HepG2 (cell line): Measurements from ENCODE around the gene C17orf58. TPM values are rescaled to one million over a fixed set of nuclear protein-coding genes. Genes with fewer than 3 reads are reported as not detected.
A peak's percentile ranks its signal among the peaks of the same experiment; 100 is the strongest.

Source experiments
- AFF4 ChIP-seq: sonication (generic); formaldehyde crosslinking; IDR thresholded peaks from 2 replicates; pipeline ENCODE4 v1.4.0; 2020; ENCODE audit warnings: missing genetic modification reagents
- AGO1 ChIP-seq: fragments of 200-400 bp; formaldehyde crosslinking; IDR thresholded peaks from 2 replicates; pipeline ENCODE4 v1.6.1; 2017; ENCODE audit warnings: mild to moderate bottlenecking, low read depth, low read length, moderate library complexity; ENCODE audit not compliant: poor library complexity, severe bottlenecking
- CENPT ChIP-seq: sonication (generic); formaldehyde crosslinking; IDR thresholded peaks from 2 replicates; pipeline ENCODE4 v1.8.0; 2022; ENCODE audit warnings: low read depth, mild to moderate bottlenecking, moderate library complexity, missing genetic modification reagents
- ESRRA ChIP-seq: sonication (generic); formaldehyde crosslinking; IDR thresholded peaks from 2 replicates; pipeline ENCODE4 v1.5.1; 2020; ENCODE audit warnings: mild to moderate bottlenecking, low read depth, missing genetic modification reagents
- EZH2 ChIP-seq: conservative IDR thresholded peaks from 2 replicates; pipeline ENCODE4 v1.6.1; 2012; ENCODE audit warnings: mild to moderate bottlenecking, low read depth, low read length, moderate library complexity
- FLYWCH1 ChIP-seq: sonication (generic); formaldehyde crosslinking; IDR thresholded peaks from 2 replicates; pipeline ENCODE4 v1.8.1; 2023; ENCODE audit warnings: mild to moderate bottlenecking, missing genetic modification reagents
- JUND ChIP-seq: sonication (generic); formaldehyde crosslinking; IDR thresholded peaks from 2 replicates; pipeline ENCODE4 v1.8.0; 2022; ENCODE audit warnings: mild to moderate bottlenecking, missing genetic modification reagents
- MTA3 ChIP-seq: sonication (generic); formaldehyde crosslinking; IDR thresholded peaks from 2 replicates; pipeline ENCODE4 v1.4.0; 2020; ENCODE audit warnings: missing genetic modification reagents
- PAX8 ChIP-seq: sonication (generic); formaldehyde crosslinking; IDR thresholded peaks from 2 replicates; pipeline ENCODE4 v1.8.0; 2022; ENCODE audit warnings: mild to moderate bottlenecking, missing genetic modification reagents, borderline replicate concordance
- REL ChIP-seq: sonication (generic); formaldehyde crosslinking; conservative IDR thresholded peaks from 2 replicates; pipeline ENCODE4 v1.8.0; 2022; ENCODE audit warnings: mild to moderate bottlenecking, missing genetic modification reagents, moderate library complexity
- RELA ChIP-seq: sonication (generic); formaldehyde crosslinking; IDR thresholded peaks from 2 replicates; pipeline ENCODE4 v1.4.0; 2020; ENCODE audit warnings: missing genetic modification reagents
- RFXAP ChIP-seq: sonication (generic); formaldehyde crosslinking; IDR thresholded peaks from 2 replicates; pipeline ENCODE4 v1.4.0; 2020; ENCODE audit warnings: missing genetic modification reagents, borderline replicate concordance
- SALL2 ChIP-seq: sonication (generic); formaldehyde crosslinking; IDR thresholded peaks from 2 replicates; pipeline ENCODE4 v1.8.1; 2023; ENCODE audit warnings: mild to moderate bottlenecking, missing genetic modification reagents, inconsistent platforms
- SRY ChIP-seq: sonication (generic); formaldehyde crosslinking; IDR thresholded peaks from 2 replicates; pipeline ENCODE4 v1.8.0; 2022; ENCODE audit warnings: mild to moderate bottlenecking, missing genetic modification reagents
- THAP8 ChIP-seq: sonication (generic); formaldehyde crosslinking; IDR thresholded peaks from 2 replicates; pipeline ENCODE4 v1.5.1; 2020; ENCODE audit warnings: missing genetic modification reagents, mild to moderate bottlenecking, borderline replicate concordance
- ZBTB1 ChIP-seq: sonication (generic); formaldehyde crosslinking; IDR thresholded peaks from 2 replicates; pipeline ENCODE4 v1.4.0; 2020; ENCODE audit warnings: missing genetic modification reagents, borderline replicate concordance
- ZKSCAN5 ChIP-seq: sonication (generic); formaldehyde crosslinking; IDR thresholded peaks from 2 replicates; pipeline ENCODE4 v1.5.1; 2020; ENCODE audit warnings: mild to moderate bottlenecking, missing genetic modification reagents
- ZNF205 ChIP-seq: IDR thresholded peaks from 2 replicates; pipeline ENCODE4 v1.6.1; 2018; ENCODE audit warnings: missing biosample characterization, missing genetic modification reagents
- ZNF274 ChIP-seq: sonication (generic); formaldehyde crosslinking; IDR thresholded peaks from 2 replicates; pipeline ENCODE4 v1.5.1; 2020; ENCODE audit warnings: mild to moderate bottlenecking, missing genetic modification reagents
- ZNF275 ChIP-seq: sonication (generic); formaldehyde crosslinking; IDR thresholded peaks from 2 replicates; pipeline ENCODE4 v1.8.0; 2022; ENCODE audit warnings: missing genetic modification reagents, mild to moderate bottlenecking, inconsistent platforms, borderline replicate concordance
- ZNF460 ChIP-seq: sonication (generic); formaldehyde crosslinking; IDR thresholded peaks from 2 replicates; pipeline ENCODE4 v1.5.1; 2020; ENCODE audit warnings: missing genetic modification reagents, mild to moderate bottlenecking, borderline replicate concordance
- ZNF564 ChIP-seq: sonication (generic); formaldehyde crosslinking; IDR thresholded peaks from 2 replicates; pipeline ENCODE4 v1.8.1; 2023; ENCODE audit warnings: mild to moderate bottlenecking, missing genetic modification reagents
- ZNF605 ChIP-seq: sonication (generic); formaldehyde crosslinking; IDR thresholded peaks from 2 replicates; pipeline ENCODE4 v1.8.0; 2022; ENCODE audit warnings: mild to moderate bottlenecking, missing genetic modification reagents
- ZNF709 ChIP-seq: sonication (generic); formaldehyde crosslinking; IDR thresholded peaks from 2 replicates; pipeline ENCODE4 v1.5.0; 2020; ENCODE audit warnings: mild to moderate bottlenecking, missing genetic modification reagents
- ZZZ3 ChIP-seq: sonication (generic); formaldehyde crosslinking; IDR thresholded peaks from 2 replicates; pipeline ENCODE4 v1.4.0; 2020; ENCODE audit warnings: missing genetic modification reagents, mild to moderate bottlenecking, borderline replicate concordance
- polyA plus RNA-seq, 8 experiments: library from polyadenylated mRNA; depleted of rRNA in 3 of 8; stranded (reverse) in 7 of 8; unstranded in 1 of 8; fragments of >200 nt; fragmentation: Illumina TruSeq in 4 of 8; extraction: Trizol in 4 of 8; gene quantifications; 2 replicates each; pipeline versions ENCODE4 v1.2.1 to v1.2.3, GENCODE V29; 2011 to 2016; ENCODE audit warnings: low read depth in 4 of 8, missing spikeins in 1 of 8, mixed read lengths in 1 of 8; ENCODE audit not compliant: insufficient read depth in 1 of 8
- total RNA-seq, 5 experiments: library from RNA; depleted of rRNA; stranded (reverse); fragments of >200 nt; fragmentation: Illumina TruSeq; extraction: Trizol; gene quantifications; 2 replicates each; pipeline ENCODE4 v1.2.3, GENCODE V29; 2016; ENCODE audit warnings: low read depth in 1 of 5

Gene C17orf58
- total and polyA plus RNA-seq, 2 of the 13 experiments (the other 11 are each of a cell fraction or from before 2014, with no cell fraction given) = 15.6 to 15.8 TPM

GRCh38 chr17:68019675-68020408 is 23.6 kb upstream of the C17orf58 start (continued):
- peak; percentile 73 for TF ChIP-seq AGO1
- TF ChIP-seq EZH2 = no peak
- TF ChIP-seq PAX8 (CRISPR knock-in tag) = peak; percentile 38; the same call in 1 of the 2 replicates
- peak; percentile 25; the same call in 1 of the 2 replicates for TF ChIP-seq ZZZ3 (CRISPR knock-in tag)
- peak; percentile 73; the same call in 1 of the 2 replicates for TF ChIP-seq FLYWCH1 (CRISPR knock-in tag)
- TF ChIP-seq REL = 0 out of 2 replicates have a peak, but pooled peaks have one; percentile 84
- 0 out of 2 replicates have a peak, but pooled peaks have one; percentile 40 for TF ChIP-seq ZBTB1 (CRISPR knock-in tag)
- TF ChIP-seq ZNF274 (CRISPR knock-in tag) = peak; percentile 94
- peak; percentile 91 for TF ChIP-seq RELA (CRISPR knock-in tag)
- peak; percentile 95 for TF ChIP-seq ZNF205 (CRISPR knock-in tag)
- TF ChIP-seq THAP8 = peak; percentile 94; the same call in 1 of the 2 replicates
- TF ChIP-seq SRY (CRISPR knock-in tag) = peak; percentile 94
- no peak for TF ChIP-seq ZKSCAN5 (CRISPR knock-in tag)
- TF ChIP-seq ZNF275 (CRISPR knock-in tag) = peak; percentile 87; the same call in 1 of the 2 replicates
- TF ChIP-seq SALL2 = peak; percentile 97
- 0 out of 2 replicates have a peak, but pooled peaks have one; percentile 66 for TF ChIP-seq AFF4 (CRISPR knock-in tag)
- no peak for TF ChIP-seq MTA3 (CRISPR knock-in tag)
- peak; percentile 91 for TF ChIP-seq ZNF605 (CRISPR knock-in tag)
- TF ChIP-seq ZNF564 (CRISPR knock-in tag) = peak; percentile 94; the same call in 1 of the 2 replicates
- peak; percentile 97 for TF ChIP-seq ZNF709 (CRISPR knock-in tag)
- TF ChIP-seq JUND (CRISPR knock-in tag) = peak; percentile 54; the same call in 1 of the 2 replicates
- TF ChIP-seq CENPT (CRISPR knock-in tag) = peak; percentile 55; the same call in 1 of the 2 replicates
- peak; percentile 95 for TF ChIP-seq RFXAP
- TF ChIP-seq ESRRA (CRISPR knock-in tag) = peak; percentile 86
- no peak for TF ChIP-seq ZNF460 (CRISPR knock-in tag)
